ENCODE measurements around the gene TMEM106C. TPM values are rescaled to one million over a fixed set of nuclear protein-coding genes. Genes with fewer than 3 reads are reported as not detected.

Gene TMEM106C
- total and polyA plus RNA-seq, 2 of the 13 experiments (the other 11 are each of a cell fraction or from before 2014, with no cell fraction given), result 132 to 192 TPM

DNA sequence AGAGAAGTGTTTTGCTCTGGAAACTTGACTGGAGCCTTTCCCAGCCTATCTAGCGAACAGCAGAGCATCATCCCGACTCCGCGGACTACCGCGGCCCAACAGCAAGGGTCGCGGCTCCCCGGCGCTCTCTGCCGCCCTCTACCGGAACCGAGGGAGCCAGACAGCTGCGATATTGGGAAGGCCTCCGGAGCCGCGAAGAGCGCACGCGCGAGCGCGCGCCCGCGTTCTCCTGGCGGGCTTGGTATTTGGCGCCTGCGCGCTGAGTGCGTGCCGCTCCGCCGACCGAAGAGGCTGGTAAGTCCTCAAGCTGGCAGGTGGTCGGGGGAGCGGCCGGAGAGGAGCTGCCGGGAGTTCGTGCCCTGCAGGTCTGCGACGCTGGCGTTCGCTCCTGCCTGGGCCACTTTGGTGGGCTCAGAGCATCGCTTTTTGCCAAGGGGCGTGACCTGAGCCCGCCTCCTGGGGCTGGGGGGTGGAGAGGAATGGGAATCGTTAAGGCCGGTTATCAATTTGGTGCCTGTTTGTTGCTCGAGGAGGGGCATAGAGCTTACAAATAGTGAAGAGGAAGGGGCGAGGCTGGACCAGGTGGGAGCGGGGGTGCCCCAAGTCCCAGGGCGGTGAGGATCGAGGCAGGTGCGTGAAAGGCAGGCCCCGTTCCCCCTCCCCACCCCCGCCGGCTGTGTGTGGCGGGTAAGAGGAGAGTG, at the start of gene TMEM106C (continued):
- TF ChIP-seq, protein P1, sequence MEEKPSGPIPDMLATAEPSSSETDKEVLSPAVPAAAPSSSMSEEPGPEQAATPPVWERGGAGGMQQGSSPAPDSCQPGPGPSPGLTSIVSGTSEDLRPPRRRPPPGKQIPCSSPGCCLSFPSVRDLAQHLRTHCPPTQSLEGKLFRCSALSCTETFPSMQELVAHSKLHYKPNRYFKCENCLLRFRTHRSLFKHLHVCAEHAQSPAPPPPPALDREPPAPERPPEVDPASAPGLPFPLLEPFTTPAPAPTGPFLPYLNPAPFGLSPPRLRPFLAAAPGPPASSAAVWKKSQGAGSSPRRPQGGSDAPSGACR (CRISPR knock-in tag; IDR thresholded peaks at IDR 0.05), result 0 out of 2 replicates have a peak, but pooled peaks have one; percentile 60
- TF ChIP-seq, protein P2, sequence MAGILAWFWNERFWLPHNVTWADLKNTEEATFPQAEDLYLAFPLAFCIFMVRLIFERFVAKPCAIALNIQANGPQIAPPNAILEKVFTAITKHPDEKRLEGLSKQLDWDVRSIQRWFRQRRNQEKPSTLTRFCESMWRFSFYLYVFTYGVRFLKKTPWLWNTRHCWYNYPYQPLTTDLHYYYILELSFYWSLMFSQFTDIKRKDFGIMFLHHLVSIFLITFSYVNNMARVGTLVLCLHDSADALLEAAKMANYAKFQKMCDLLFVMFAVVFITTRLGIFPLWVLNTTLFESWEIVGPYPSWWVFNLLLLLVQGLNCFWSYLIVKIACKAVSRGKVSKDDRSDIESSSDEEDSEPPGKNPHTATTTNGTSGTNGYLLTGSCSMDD (CRISPR knock-in tag; IDR thresholded peaks at IDR 0.05), result no peak
- TF ChIP-seq ZNF691 (CRISPR knock-in tag; IDR thresholded peaks at IDR 0.05; ENCODE audit: borderline replicate concordance, low read depth) (no peak; the same call in 1 of the 2 replicates), U2AF2 (IDR thresholded peaks at IDR 0.05; ENCODE audit: low read depth, low read length) (no peak), NPAS2 (CRISPR knock-in tag; IDR thresholded peaks at IDR 0.05; ENCODE audit: borderline replicate concordance) (no peak), MEIS2 (CRISPR knock-in tag; IDR thresholded peaks at IDR 0.05) (0 out of 2 replicates have a peak, but pooled peaks have one; percentile 27), ZNF672 (CRISPR knock-in tag; IDR thresholded peaks at IDR 0.05) (no peak), IRX3 (CRISPR knock-in tag; IDR thresholded peaks at IDR 0.05; ENCODE audit: borderline replicate concordance, low read depth) (peak; percentile 69; the same call in 1 of the 2 replicates), NFYB (CRISPR knock-in tag; IDR thresholded peaks at IDR 0.05) (no peak), SP2 (CRISPR knock-in tag; IDR thresholded peaks at IDR 0.05) (no peak), BORCS8-MEF2B (CRISPR knock-in tag; IDR thresholded peaks at IDR 0.05) (peak; percentile 75; the same call in 1 of the 2 replicates), ISX (CRISPR knock-in tag; conservative IDR thresholded peaks at IDR 0.05) (no peak; the same call in 1 of the 2 replicates), TFAP4 (IDR thresholded peaks at IDR 0.05; ENCODE audit: borderline replicate concordance, low read depth) (peak; percentile 53; the same call in 1 of the 2 replicates), SRSF4 (IDR thresholded peaks at IDR 0.05; ENCODE audit: low read depth, low read length, poor library complexity, severe bottlenecking) (no peak), RFX1 (IDR thresholded peaks at IDR 0.05) (no peak), ZNF589 (CRISPR knock-in tag; conservative IDR thresholded peaks at IDR 0.05) (no peak), EED (CRISPR knock-in tag; IDR thresholded peaks at IDR 0.05) (peak; percentile 87), SOX13 (IDR thresholded peaks at IDR 0.05) (no peak), SOX13 (CRISPR knock-in tag; conservative IDR thresholded peaks at IDR 0.05 in 1 of 2, IDR thresholded peaks at IDR 0.05 in 1 of 2) (peak in 1 of 2 experiments; percentile 40; a peak in 2 of 4 replicates)
- TF ChIP-seq, protein P3, sequence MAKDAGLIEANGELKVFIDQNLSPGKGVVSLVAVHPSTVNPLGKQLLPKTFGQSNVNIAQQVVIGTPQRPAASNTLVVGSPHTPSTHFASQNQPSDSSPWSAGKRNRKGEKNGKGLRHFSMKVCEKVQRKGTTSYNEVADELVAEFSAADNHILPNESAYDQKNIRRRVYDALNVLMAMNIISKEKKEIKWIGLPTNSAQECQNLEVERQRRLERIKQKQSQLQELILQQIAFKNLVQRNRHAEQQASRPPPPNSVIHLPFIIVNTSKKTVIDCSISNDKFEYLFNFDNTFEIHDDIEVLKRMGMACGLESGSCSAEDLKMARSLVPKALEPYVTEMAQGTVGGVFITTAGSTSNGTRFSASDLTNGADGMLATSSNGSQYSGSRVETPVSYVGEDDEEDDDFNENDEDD (CRISPR knock-in tag; IDR thresholded peaks at IDR 0.05; ENCODE audit: borderline replicate concordance), result peak; percentile 96
- TF ChIP-seq, protein P4, sequence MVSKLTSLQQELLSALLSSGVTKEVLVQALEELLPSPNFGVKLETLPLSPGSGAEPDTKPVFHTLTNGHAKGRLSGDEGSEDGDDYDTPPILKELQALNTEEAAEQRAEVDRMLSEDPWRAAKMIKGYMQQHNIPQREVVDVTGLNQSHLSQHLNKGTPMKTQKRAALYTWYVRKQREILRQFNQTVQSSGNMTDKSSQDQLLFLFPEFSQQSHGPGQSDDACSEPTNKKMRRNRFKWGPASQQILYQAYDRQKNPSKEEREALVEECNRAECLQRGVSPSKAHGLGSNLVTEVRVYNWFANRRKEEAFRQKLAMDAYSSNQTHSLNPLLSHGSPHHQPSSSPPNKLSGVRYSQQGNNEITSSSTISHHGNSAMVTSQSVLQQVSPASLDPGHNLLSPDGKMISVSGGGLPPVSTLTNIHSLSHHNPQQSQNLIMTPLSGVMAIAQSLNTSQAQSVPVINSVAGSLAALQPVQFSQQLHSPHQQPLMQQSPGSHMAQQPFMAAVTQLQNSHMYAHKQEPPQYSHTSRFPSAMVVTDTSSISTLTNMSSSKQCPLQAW (CRISPR knock-in tag; IDR thresholded peaks at IDR 0.05), result peak; percentile 89
- TF ChIP-seq, protein P5, sequence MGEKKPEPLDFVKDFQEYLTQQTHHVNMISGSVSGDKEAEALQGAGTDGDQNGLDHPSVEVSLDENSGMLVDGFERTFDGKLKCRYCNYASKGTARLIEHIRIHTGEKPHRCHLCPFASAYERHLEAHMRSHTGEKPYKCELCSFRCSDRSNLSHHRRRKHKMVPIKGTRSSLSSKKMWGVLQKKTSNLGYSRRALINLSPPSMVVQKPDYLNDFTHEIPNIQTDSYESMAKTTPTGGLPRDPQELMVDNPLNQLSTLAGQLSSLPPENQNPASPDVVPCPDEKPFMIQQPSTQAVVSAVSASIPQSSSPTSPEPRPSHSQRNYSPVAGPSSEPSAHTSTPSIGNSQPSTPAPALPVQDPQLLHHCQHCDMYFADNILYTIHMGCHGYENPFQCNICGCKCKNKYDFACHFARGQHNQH (CRISPR knock-in tag; IDR thresholded peaks at IDR 0.05), result peak; percentile 45; the same call in 1 of the 2 replicates

Measured in HepG2 (cell line).